HFFc6 (cell line): ENCODE measurements around the gene OR52B2. TPM values are rescaled to one million over a fixed set of nuclear protein-coding genes. Genes with fewer than 3 reads are reported as not detected.
"Not testable (repeated sequence)": the region's sequence is repeated elsewhere in the genome, so short reads cannot be mapped to it uniquely, and the experiment has no call there.

Experiments used
- DNase-seq: peaks from one replicate; pipeline ENCODE4 v3.0.0-alpha.2; 2018
- H3K27ac Mint-ChIP-seq: 2 replicates; pipeline ENCODE4 v1.8.0; 2020; ENCODE audit warnings: mild to moderate bottlenecking, mixed read lengths
- H3K27me3 Mint-ChIP-seq: 2 replicates; pipeline ENCODE4 v1.8.0; 2021; ENCODE audit warnings: mild to moderate bottlenecking, moderate library complexity, mixed read lengths; ENCODE audit not compliant: insufficient read depth
- H3K36me3 Mint-ChIP-seq: 2 replicates; pipeline ENCODE4 v1.8.0; 2021; ENCODE audit warnings: low read depth, mixed read lengths
- H3K4me1 Mint-ChIP-seq: 2 replicates; pipeline ENCODE4 v1.8.0; 2020; ENCODE audit warnings: low read depth, mixed read lengths
- H3K4me3 Mint-ChIP-seq: 2 replicates; pipeline ENCODE4 v1.8.0; 2020; ENCODE audit warnings: mild to moderate bottlenecking, moderate library complexity, mixed read lengths
- H3K9me3 Mint-ChIP-seq: 2 replicates; pipeline ENCODE4 v1.8.0; 2020; ENCODE audit warnings: mild to moderate bottlenecking, mixed read lengths
- total RNA-seq, 6 experiments: library from RNA; stranded (reverse); fragmentation: NEBNext Ultra II Directional; extraction: Animal tissue kit (Norgen Biotek cat#: 25700); gene quantifications; 2 replicates in 1 of 6; 3 replicates in 5 of 6; pipeline ENCODE4 v1.2.3, GENCODE V29; 2021
- TF ChIP-seq, protein P1 (sequence below): fragments of 200-600 bp; sonication (generic); IDR thresholded peaks from 2 replicates; pipeline ENCODE4 v1.5.0; 2021; ENCODE audit warnings: antibody characterized with exemption, mild to moderate bottlenecking

Gene OR52B2
- total RNA-seq, 6 experiments from 2014 or later = not detected

DNA sequence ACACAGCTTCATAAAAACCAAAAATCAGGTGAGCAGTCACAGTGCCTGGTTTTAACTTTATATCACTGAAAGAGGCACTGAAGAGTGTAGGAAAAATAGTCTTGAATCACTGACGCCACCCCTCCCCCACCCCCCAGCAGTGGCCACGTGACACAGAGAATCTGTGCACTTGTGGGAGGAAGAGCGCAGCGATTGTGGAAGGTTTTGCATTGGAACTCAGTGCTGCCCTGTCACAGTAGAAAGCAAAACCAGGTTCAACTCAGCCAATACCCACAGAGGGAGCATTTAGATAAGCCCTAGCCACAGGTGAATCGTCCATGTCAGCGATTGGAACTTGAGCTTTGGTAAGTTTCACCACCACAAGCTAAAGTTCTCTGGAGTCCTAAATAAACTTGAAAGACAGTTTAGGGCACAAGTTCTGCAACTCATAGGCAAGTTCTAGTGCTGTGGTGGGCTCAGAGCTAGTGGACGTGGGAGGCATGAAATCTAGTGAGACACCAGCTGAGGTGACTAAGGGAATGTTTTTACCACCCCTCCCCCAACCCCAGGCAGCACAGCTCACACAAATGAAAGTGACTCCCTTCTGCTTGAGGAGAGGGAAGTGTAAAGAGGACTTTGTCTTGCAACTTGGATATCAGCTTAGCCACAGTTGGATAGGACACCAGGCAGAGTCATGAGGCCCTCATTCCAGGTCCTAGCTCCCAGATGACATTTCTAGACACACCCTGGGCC lies 13.3 kb downstream of the OR52B2 start:
- DNase-seq = no peak
- Mint-ChIP-seq H3K27me3 (no peaks in the 10 kb centered on the region), H3K4me3 (no peak overlapping the region), H3K36me3 (no peaks in the 10 kb centered on the region), H3K4me1 (no peaks in the 10 kb centered on the region), H3K9me3 (peaks cover 8% of the 10 kb centered on the region; the same call in 1 of the 2 replicates), H3K27ac (no peak overlapping the region)
- TF ChIP-seq, protein P1, sequence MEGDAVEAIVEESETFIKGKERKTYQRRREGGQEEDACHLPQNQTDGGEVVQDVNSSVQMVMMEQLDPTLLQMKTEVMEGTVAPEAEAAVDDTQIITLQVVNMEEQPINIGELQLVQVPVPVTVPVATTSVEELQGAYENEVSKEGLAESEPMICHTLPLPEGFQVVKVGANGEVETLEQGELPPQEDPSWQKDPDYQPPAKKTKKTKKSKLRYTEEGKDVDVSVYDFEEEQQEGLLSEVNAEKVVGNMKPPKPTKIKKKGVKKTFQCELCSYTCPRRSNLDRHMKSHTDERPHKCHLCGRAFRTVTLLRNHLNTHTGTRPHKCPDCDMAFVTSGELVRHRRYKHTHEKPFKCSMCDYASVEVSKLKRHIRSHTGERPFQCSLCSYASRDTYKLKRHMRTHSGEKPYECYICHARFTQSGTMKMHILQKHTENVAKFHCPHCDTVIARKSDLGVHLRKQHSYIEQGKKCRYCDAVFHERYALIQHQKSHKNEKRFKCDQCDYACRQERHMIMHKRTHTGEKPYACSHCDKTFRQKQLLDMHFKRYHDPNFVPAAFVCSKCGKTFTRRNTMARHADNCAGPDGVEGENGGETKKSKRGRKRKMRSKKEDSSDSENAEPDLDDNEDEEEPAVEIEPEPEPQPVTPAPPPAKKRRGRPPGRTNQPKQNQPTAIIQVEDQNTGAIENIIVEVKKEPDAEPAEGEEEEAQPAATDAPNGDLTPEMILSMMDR = no peak

DNA sequence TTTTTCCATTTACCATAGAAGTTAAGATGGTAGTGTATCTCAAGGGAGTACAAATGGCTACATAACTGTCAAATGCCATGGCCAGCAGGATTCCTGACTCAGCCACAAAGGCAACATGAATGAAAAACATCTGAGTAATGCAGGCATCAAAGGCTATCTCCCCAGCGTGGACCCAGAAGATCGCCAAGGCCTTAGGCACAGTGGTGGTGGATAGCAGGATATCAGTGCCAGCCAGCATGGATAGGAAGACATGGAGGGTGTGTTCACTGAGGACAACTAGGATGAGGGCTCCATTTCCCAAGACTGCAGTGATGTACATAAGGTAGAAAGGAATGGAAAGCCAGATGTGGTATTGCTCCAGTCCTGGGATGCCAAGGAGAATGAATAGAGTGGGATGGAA lies 18.0 kb downstream of the OR52B2 start:
- Mint-ChIP-seq H3K4me1 (no peaks in the 10 kb centered on the region), H3K36me3 (no peaks in the 10 kb centered on the region), H3K4me3 (no peak overlapping the region), H3K27me3 (no peaks in the 10 kb centered on the region), H3K9me3 (peaks cover 12% of the 10 kb centered on the region; the same call in 1 of the 2 replicates), H3K27ac (no peak overlapping the region)
- DNase-seq = no peak
- TF ChIP-seq, protein P1 = no peak

DNA sequence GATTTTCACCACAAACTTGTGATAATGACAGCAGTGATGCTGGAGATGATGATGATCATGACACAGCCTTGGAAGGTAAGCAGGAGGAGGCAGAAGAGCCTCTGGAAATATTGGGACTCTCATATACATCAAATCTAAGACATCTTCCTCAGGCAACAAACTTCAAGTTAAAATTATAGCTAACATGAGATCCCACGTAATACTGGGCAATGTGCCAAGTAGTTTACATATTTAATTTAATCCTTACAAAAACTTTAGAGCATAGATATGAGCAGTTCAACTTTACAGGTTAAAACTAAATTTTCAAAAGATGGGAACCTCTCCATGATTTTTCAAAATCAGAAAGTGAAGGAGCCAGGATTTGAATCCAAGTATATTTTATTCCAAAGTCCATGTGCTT lies 19.0 kb downstream of the OR52B2 start:
- Mint-ChIP-seq H3K27ac (no peak overlapping the region), H3K4me3 (no peak overlapping the region), H3K4me1 (no peaks in the 10 kb centered on the region), H3K9me3 (peaks cover 8% of the 10 kb centered on the region; the same call in 1 of the 2 replicates), H3K36me3 (no peaks in the 10 kb centered on the region), H3K27me3 (no peaks in the 10 kb centered on the region)
- DNase-seq = no peak
- TF ChIP-seq, protein P1 = no peak

DNA sequence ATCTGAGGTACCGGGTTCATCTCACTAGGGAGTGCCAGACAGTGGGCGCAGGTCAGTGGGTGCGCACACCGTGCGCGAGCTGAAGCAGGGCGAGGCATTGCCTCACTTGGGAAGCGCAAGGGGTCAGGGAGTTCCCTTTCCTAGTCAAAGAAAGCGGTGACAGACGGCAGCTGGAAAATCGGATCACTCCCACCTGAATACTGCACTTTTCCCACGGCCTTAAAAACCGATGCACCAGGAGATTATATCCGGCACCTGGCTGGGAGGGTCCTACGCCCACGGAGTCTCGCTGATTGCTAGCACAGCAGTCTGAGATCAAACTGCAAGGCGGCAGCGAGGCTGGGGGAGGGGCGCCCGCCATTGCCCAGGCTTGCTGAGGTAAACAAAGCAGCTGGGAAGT lies 26.4 kb downstream of the OR52B2 start:
- H3K27ac Mint-ChIP-seq = not testable (repeated sequence)

DNA sequence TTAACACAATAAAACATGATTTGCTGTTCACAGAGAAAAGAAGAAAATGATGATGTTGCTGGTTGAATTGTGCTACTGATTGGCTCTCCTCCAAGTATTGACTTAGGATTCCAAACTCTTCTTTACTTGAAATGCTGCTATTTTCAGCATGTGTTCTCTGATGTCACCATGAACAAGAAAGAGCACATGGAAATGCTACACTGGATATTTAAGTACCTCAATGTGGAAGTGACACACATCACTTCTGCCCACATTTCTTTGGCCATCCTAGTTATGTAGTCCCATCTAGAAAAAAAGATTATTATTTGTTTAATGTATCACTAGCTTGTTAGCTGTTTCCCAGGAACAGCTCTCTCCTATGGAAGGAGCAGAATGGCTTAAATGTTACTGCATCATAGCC lies 27.2 kb downstream of the OR52B2 start:
- no peak for DNase-seq
- peaks cover 11% of the 10 kb centered on the region for H3K9me3 Mint-ChIP-seq
- TF ChIP-seq, protein P1 = no peak
- no peak overlapping the region for H3K4me3 Mint-ChIP-seq
- H3K36me3 Mint-ChIP-seq = no peaks in the 10 kb centered on the region
- H3K27ac Mint-ChIP-seq = no peak overlapping the region
- H3K27me3 Mint-ChIP-seq = peaks cover 4% of the 10 kb centered on the region
- no peaks in the 10 kb centered on the region for H3K4me1 Mint-ChIP-seq

More for the DNA sequence above, 26.4 kb downstream of the OR52B2 start:
- H3K9me3 Mint-ChIP-seq = peaks cover 11% of the 10 kb centered on the region
- H3K36me3 Mint-ChIP-seq, H3K27me3 Mint-ChIP-seq, H3K4me1 Mint-ChIP-seq, H3K4me3 Mint-ChIP-seq, DNase-seq: not testable (repeated sequence)

DNA sequence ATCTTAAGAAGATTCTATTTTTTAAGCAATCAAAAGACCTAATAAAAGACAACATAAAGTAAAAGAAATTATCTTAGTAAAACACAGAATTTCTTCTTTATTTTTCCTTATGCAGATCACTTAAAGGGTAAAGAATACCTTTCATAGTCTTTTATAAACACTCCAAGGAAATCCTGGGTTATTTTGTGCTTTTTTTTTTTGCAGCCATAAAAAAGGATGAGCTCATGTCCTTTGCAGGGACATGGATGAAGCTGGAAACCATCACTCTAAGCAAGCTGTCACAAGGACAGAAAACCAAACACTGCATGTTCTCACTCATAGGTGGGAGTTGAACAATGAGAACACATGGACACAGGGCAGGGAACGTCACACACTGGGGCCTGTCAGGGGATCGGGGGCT lies 34.2 kb downstream of the OR52B2 start:
- H3K27me3 Mint-ChIP-seq, H3K4me3 Mint-ChIP-seq, H3K36me3 Mint-ChIP-seq, H3K27ac Mint-ChIP-seq, H3K9me3 Mint-ChIP-seq, DNase-seq, H3K4me1 Mint-ChIP-seq: not testable (repeated sequence)
